ENCODE data around the gene GDAP2. TPM values are rescaled to one million over a fixed set of nuclear protein-coding genes. Genes with fewer than 3 reads are reported as not detected.

GDAP2 gene
- total RNA-seq, 1 experiment from 2014 or later: 14.5 TPM

DNA sequence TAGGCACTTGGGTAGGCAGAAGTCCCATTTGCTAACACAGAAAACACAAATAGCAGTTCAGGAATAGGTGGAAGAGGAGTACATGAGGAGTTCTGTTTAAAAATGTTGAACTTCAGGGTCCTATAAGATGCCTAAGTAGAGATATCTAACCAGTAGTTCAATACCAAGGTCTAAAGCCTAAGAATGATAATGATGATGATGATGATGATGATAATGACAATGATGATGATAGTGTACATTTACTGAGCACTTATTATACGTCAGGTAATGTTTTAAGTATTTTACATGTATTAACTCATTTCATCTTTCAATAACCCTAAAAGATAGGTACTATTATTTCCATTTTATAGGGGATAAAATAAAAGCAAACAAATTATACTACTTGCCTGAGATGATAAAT, 50.1 kb downstream of the GDAP2 start:
- ChIA-PET CTCF (no interaction called here), POLR2A (no interaction called here)
- no peaks in the 10 kb centered on the region for H3K27me3 ChIP-seq (ENCODE audit: control insufficient read depth, insufficient read depth, low read length)
- no peak for ATAC-seq
- BruUV-seq (replicated peaks): no TSS peak
- TF ChIP-seq, protein P1, sequence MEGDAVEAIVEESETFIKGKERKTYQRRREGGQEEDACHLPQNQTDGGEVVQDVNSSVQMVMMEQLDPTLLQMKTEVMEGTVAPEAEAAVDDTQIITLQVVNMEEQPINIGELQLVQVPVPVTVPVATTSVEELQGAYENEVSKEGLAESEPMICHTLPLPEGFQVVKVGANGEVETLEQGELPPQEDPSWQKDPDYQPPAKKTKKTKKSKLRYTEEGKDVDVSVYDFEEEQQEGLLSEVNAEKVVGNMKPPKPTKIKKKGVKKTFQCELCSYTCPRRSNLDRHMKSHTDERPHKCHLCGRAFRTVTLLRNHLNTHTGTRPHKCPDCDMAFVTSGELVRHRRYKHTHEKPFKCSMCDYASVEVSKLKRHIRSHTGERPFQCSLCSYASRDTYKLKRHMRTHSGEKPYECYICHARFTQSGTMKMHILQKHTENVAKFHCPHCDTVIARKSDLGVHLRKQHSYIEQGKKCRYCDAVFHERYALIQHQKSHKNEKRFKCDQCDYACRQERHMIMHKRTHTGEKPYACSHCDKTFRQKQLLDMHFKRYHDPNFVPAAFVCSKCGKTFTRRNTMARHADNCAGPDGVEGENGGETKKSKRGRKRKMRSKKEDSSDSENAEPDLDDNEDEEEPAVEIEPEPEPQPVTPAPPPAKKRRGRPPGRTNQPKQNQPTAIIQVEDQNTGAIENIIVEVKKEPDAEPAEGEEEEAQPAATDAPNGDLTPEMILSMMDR (IDR thresholded peaks at IDR 0.05): no peak
- TF ChIP-seq TCF7L2 (IDR thresholded peaks at IDR 0.05; ENCODE audit: low read depth, low read length) (no peak), POLR2AphosphoS5 (IDR thresholded peaks at IDR 0.05; ENCODE audit: low read depth, low read length) (no peak), SIN3A (IDR thresholded peaks at IDR 0.05; ENCODE audit: borderline replicate concordance, insufficient read depth, low read depth, low read length) (no peak)
- TF ChIP-seq, protein P2, sequence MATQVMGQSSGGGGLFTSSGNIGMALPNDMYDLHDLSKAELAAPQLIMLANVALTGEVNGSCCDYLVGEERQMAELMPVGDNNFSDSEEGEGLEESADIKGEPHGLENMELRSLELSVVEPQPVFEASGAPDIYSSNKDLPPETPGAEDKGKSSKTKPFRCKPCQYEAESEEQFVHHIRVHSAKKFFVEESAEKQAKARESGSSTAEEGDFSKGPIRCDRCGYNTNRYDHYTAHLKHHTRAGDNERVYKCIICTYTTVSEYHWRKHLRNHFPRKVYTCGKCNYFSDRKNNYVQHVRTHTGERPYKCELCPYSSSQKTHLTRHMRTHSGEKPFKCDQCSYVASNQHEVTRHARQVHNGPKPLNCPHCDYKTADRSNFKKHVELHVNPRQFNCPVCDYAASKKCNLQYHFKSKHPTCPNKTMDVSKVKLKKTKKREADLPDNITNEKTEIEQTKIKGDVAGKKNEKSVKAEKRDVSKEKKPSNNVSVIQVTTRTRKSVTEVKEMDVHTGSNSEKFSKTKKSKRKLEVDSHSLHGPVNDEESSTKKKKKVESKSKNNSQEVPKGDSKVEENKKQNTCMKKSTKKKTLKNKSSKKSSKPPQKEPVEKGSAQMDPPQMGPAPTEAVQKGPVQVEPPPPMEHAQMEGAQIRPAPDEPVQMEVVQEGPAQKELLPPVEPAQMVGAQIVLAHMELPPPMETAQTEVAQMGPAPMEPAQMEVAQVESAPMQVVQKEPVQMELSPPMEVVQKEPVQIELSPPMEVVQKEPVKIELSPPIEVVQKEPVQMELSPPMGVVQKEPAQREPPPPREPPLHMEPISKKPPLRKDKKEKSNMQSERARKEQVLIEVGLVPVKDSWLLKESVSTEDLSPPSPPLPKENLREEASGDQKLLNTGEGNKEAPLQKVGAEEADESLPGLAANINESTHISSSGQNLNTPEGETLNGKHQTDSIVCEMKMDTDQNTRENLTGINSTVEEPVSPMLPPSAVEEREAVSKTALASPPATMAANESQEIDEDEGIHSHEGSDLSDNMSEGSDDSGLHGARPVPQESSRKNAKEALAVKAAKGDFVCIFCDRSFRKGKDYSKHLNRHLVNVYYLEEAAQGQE (IDR thresholded peaks at IDR 0.05; ENCODE audit: insufficient read depth in 1 of 2, low read depth in 2 of 2, low read length in 1 of 2): no peak
- no peak overlapping the region for H3K4me3 ChIP-seq (ENCODE audit: low read depth in 2 of 2, low read length in 2 of 2)
- H3K9me3 ChIP-seq (ENCODE audit: control insufficient read depth, insufficient read depth, low read depth, low read length): no peaks in the 10 kb centered on the region
- no peak for DNase-seq (ENCODE audit: low read depth, low spot score)
- H3K27ac ChIP-seq (ENCODE audit: low read length): no peak overlapping the region
- intact Hi-C loops (cut with micrococcal nuclease; ENCODE audit: unreplicated experiment) (no loop called here), in situ Hi-C loops (cut with HindIII; ENCODE audit: low pct_unique_long_range_greater_than_20kb, low sequenced_read_pairs) (no loop called here)
- H3K36me3 ChIP-seq (ENCODE audit: control insufficient read depth, insufficient read depth, low read length): peaks cover 6% of the 10 kb centered on the region; the same call in 1 of the 2 replicates
- H3K4me1 ChIP-seq (ENCODE audit: control insufficient read depth, insufficient read depth, low read length): no peaks in the 10 kb centered on the region

DNA sequence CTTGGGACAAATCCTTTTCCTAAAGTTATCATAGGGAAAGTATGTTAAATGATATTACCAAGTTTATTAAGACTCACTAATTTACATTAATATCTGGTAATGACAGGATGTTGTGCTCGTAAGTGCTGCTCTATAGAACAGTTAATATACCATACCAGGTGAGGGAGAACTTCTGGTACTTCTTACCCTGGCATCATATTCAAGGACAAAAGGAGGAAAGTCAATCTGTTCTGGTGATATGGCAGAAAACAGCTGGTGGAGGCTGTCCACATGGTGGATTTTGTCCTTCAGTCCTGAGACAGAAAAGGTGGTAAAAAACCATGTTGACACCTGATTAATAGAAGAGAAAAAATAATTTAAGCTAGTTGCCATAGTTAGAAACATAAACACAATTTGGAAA, 51.6 kb downstream of the GDAP2 start:
- no peak for ATAC-seq
- H3K27me3 ChIP-seq (ENCODE audit: control insufficient read depth, insufficient read depth, low read length): no peaks in the 10 kb centered on the region
- H3K4me3 ChIP-seq (ENCODE audit: low read depth in 2 of 2, low read length in 2 of 2): no peak overlapping the region
- POLR2A ChIA-PET: no interaction called here
- H3K36me3 ChIP-seq (ENCODE audit: control insufficient read depth, insufficient read depth, low read length): peaks cover 4% of the 10 kb centered on the region; the same call in 1 of the 2 replicates
- intact Hi-C loops (cut with micrococcal nuclease; ENCODE audit: unreplicated experiment): no loop called here
- TF ChIP-seq TCF7L2 (IDR thresholded peaks at IDR 0.05; ENCODE audit: low read depth, low read length) (no peak), POLR2AphosphoS5 (IDR thresholded peaks at IDR 0.05; ENCODE audit: low read depth, low read length) (no peak), SIN3A (IDR thresholded peaks at IDR 0.05; ENCODE audit: borderline replicate concordance, insufficient read depth, low read depth, low read length) (no peak)
- TF ChIP-seq, protein P2 (IDR thresholded peaks at IDR 0.05; ENCODE audit: insufficient read depth in 1 of 2, low read depth in 2 of 2, low read length in 1 of 2): no peak
- TF ChIP-seq, protein P1 (IDR thresholded peaks at IDR 0.05): no peak
- no peaks in the 10 kb centered on the region; the same call in 1 of the 2 replicates for H3K9me3 ChIP-seq (ENCODE audit: control insufficient read depth, insufficient read depth, low read depth, low read length)
- H3K27ac ChIP-seq (ENCODE audit: low read length): no peak overlapping the region
- in situ Hi-C loops (cut with HindIII; ENCODE audit: low pct_unique_long_range_greater_than_20kb, low sequenced_read_pairs): no loop called here
- DNase-seq (ENCODE audit: low read depth, low spot score): no peak
- H3K4me1 ChIP-seq (ENCODE audit: control insufficient read depth, insufficient read depth, low read length): no peaks in the 10 kb centered on the region
- no TSS peak for BruUV-seq (replicated peaks)
- CTCF ChIA-PET: no interaction called here
